Measurements from ENCODE around the gene OXLD1. TPM values are rescaled to one million over a fixed set of nuclear protein-coding genes. Genes with fewer than 3 reads are reported as not detected.
A peak's percentile ranks its signal among the peaks of the same experiment; 100 is the strongest.

The OXLD1 gene
- total and polyA plus RNA-seq, 7 donors: 15.5 to 44.9 (median 23.6) TPM

DNA sequence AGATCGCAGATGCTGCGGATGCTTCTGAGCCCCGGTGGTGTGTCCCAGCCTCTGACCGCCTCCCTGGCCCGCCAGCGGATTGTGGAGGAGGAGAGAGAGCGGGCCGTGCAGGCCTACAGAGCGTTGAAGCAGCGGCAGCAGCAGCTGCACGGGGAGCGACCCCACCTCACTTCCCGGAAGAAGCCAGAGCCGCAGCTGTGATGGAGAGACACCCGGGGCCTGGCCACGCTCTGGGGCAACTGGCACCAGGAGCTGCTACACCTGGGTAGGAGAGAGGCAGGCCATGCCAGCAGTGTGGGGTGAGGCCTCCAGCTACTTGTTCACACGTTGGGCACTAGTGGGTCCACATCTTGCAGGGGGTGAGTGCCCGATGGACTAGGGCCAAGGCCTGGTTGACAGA is 6.1 kb upstream of the OXLD1 start:
- no peaks in the 10 kb centered on the region for H3K9me3 ChIP-seq
- no peaks in the 10 kb centered on the region for H3K4me1 ChIP-seq
- no peaks in the 10 kb centered on the region for H3K27me3 ChIP-seq (ENCODE audit: insufficient read depth in 3 of 3, low read length in 2 of 3)
- intact Hi-C loops (cut with DNase I): no loop called here
- TF ChIP-seq, protein P1, sequence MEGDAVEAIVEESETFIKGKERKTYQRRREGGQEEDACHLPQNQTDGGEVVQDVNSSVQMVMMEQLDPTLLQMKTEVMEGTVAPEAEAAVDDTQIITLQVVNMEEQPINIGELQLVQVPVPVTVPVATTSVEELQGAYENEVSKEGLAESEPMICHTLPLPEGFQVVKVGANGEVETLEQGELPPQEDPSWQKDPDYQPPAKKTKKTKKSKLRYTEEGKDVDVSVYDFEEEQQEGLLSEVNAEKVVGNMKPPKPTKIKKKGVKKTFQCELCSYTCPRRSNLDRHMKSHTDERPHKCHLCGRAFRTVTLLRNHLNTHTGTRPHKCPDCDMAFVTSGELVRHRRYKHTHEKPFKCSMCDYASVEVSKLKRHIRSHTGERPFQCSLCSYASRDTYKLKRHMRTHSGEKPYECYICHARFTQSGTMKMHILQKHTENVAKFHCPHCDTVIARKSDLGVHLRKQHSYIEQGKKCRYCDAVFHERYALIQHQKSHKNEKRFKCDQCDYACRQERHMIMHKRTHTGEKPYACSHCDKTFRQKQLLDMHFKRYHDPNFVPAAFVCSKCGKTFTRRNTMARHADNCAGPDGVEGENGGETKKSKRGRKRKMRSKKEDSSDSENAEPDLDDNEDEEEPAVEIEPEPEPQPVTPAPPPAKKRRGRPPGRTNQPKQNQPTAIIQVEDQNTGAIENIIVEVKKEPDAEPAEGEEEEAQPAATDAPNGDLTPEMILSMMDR (IDR thresholded peaks at IDR 0.05): no peak
- H3K4me3 ChIP-seq: no peak overlapping the region
- WGBS, 3 donors: 64 to 70% (median 69%) methylated on average over 18 of the region's 18 CpGs
- H3K36me3 ChIP-seq (ENCODE audit: insufficient read depth in 1 of 2, low read depth in 1 of 2): peaks cover 0 to 59% of the 10 kb centered on the region in 2 donors
- H3K27ac ChIP-seq: no peak overlapping the region
- ATAC-seq: no peak
- DNase-seq: peak in 1 of 2 donors; percentile 51

DNA sequence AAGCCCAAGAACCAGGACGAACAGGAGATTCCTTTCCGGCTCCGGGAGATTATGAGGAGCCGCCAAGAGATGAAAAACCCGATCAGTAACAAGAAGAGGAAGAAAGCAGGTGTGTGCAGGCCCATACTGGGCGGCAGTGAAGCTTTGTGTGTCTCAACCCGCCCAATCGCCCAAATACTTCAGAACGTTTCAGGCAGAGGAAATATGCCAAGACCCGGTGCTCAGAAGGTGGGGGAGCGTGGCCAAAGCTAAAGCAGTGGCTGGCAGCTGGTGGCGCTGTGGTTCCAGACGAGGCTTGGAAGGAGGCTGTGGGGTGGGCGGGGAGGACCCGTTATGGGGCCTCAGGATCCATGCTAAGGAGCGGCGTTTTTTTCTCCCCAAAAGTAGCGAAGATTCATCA is 1.3 kb upstream of the OXLD1 start:
- Histone ChIP-seq H3K4me3 (peak overlapping the region; percentile 100), H3K9me3 (no peaks in the 10 kb centered on the region), H3K4me1 (peaks cover 11% of the 10 kb centered on the region), H3K27me3 (ENCODE audit: insufficient read depth in 3 of 3, low read length in 2 of 3) (no peaks in the 10 kb centered on the region), H3K36me3 (ENCODE audit: insufficient read depth in 1 of 2, low read depth in 1 of 2) (peaks cover 0 to 60% of the 10 kb centered on the region in 2 donors), H3K27ac (no peak overlapping the region)
- no peak for DNase-seq
- WGBS, 3 donors: 77 to 81% (median 79%) methylated on average over 17 to 18 of the region's 18 CpGs
- intact Hi-C loops (cut with DNase I): loop anchor here (2.0 kb wide), 1 partner anchor 31 kb away; the partner anchor contains the start of genes NPLOC4 (in 2 of the 2) and TSPAN10 (in 2 of the 2)
- TF ChIP-seq, protein P1 (IDR thresholded peaks at IDR 0.05): no peak
- no peak for ATAC-seq

DNA sequence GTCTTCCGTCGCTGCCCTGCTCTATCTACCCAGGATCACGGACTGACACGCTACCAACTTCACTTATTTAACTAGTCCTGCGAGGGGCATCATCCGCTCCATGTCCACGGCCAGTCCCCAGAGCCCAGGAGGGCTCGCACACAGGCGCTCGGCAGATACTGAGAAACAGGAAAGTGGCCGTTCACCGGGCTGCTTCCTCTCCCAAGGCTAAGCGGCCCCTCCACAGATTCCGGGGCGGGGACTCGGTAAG is 388 bp downstream of the OXLD1 start:
- peaks cover 11% of the 10 kb centered on the region for H3K4me1 ChIP-seq
- intact Hi-C loops (cut with DNase I): loop anchor here (2.0 kb wide), 1 partner anchor 29 kb away; the partner anchor contains the start of genes NPLOC4 (in 2 of the 2) and TSPAN10 (in 2 of the 2)
- TF ChIP-seq, protein P1 (IDR thresholded peaks at IDR 0.05): no peak
- H3K27me3 ChIP-seq (ENCODE audit: insufficient read depth in 3 of 3, low read length in 2 of 3): no peaks in the 10 kb centered on the region
- H3K27ac ChIP-seq: peak overlapping the region; percentile 90
- DNase-seq (no peak), ATAC-seq (peak; percentile 3 to 36 (median 21))
- peak overlapping the region; percentile 100 for H3K4me3 ChIP-seq
- peaks cover 0 to 43% of the 10 kb centered on the region in 2 donors for H3K36me3 ChIP-seq (ENCODE audit: insufficient read depth in 1 of 2, low read depth in 1 of 2)
- no peaks in the 10 kb centered on the region for H3K9me3 ChIP-seq
- WGBS, 3 donors: 0 to 1% (median 0%) methylated on average over 16 of the region's 16 CpGs

DNA sequence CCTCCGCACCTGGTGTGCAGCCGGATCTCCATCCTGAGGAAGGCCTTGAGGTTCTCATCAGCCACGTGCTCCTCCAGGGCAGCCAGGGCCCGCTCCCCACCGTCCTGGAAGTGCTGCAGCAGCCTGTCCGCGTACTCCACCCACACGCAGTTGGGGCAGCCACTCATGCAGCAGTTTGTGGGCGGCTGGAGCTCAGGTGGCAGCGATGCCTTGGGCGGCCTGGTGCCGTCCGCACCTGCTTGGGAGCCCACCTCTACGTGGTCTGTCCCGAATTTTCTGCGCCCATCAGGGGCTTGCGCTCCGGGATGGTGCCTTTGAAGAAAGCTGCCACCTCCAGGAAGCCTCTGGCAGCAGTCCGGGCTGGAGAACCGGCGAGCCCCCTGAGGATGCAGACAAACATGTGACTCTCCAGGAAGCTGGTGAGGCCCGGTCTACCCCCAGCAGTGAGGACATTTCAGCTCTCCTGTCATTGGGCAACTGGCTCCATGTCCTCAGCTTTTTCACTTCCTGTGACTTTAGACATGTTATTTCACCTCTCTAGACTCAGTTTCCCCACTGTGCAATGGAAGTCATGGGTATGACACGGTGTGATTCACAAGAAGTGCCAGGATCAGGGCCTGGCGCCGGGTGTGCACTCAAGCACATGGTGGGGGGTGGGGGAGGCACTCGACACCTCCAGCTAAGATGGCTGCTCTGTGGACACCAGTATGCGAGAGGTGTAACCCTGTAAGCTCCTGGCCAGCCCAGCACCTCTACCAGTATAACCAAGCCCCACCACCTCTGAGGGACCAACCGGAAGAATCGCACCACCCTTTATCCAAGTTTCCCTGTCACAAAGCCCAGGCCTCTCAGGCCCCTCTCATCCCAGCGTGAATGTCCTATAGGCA is 957 bp downstream of the OXLD1 start:
- H3K9me3 ChIP-seq: no peaks in the 10 kb centered on the region
- peak; percentile 4 to 33 (median 27) for ATAC-seq
- H3K27ac ChIP-seq: peak overlapping the region; percentile 90
- H3K36me3 ChIP-seq (ENCODE audit: insufficient read depth in 1 of 2, low read depth in 1 of 2): peaks cover 0 to 37% of the 10 kb centered on the region in 2 donors
- TF ChIP-seq, protein P1 (IDR thresholded peaks at IDR 0.05): no peak
- peak overlapping the region; percentile 100 for H3K4me3 ChIP-seq
- H3K27me3 ChIP-seq (ENCODE audit: insufficient read depth in 3 of 3, low read length in 2 of 3): no peaks in the 10 kb centered on the region
- peaks cover 11% of the 10 kb centered on the region for H3K4me1 ChIP-seq
- no peak for DNase-seq
- intact Hi-C loops (cut with DNase I): loop anchor here (2.0 kb wide), 1 partner anchor 29 kb away; the partner anchor contains the start of genes NPLOC4 (in 2 of the 2) and TSPAN10 (in 2 of the 2)
- WGBS, 3 donors: 56 to 63% (median 62%) methylated on average over 30 of the region's 30 CpGs
